Measurements from ENCODE around the gene OVOL3.

OVOL3 gene

DNA sequence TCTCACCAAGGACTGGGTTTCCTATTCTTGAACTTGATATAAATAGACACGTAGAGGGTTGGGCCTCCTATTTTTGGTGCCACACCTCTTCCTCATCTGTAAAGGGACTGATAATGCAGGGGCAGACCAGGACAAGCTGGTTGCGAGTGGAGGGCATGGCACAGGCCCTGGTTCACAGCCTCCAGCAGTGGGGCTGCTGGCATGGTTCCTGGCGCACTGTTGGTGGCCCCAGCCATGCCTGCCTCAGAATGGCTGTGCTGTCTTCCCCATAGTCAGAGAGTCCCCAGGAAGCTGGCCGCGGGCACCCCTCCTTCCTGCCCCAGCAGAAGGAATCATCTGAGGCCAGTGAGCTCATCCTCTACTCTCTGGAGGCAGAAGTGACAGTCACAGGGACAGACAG lies 10.5 kb upstream of the OVOL3 start:
- DNase-seq (ENCODE audit: low read depth) = no peak

DNA sequence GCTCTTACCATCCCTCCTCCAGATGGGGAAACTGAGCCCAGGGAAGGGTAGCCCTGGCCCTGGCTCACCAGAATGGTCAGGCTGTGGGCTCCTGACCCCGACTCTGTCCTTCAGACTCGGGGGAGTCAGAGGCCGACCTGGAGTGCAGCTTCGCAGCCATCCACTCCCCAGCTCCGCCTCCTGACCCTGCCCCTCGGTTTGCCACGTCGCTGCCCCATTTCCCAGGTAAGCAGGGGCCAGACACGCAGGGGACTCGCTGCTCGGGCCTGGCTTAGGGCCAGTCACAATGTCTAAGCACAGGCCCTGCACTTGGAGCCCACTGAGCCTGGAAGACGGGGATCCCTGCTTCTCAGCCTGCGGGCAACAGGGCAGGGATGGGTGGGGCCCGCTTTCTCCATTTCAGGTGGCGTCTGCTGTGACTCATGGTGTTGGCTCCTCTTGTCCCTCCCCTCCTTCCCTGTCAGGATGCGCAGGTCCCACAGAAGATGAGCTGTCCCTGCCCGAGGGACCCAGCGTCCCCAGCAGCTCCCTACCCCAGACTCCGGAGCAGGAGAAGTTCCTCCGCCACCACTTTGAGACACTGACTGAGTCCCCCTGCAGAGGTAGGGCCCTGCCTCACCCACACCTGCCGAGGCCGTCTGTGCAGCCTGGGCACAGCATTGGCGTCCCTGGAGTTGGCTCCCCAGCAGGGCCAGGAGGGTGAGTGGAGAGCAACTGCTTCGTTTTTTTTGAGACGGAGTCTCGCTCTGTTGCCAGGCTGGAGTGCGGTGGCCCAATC lies 9.2 kb upstream of the OVOL3 start:
- DNase-seq (ENCODE audit: low read depth) = no peak

DNA sequence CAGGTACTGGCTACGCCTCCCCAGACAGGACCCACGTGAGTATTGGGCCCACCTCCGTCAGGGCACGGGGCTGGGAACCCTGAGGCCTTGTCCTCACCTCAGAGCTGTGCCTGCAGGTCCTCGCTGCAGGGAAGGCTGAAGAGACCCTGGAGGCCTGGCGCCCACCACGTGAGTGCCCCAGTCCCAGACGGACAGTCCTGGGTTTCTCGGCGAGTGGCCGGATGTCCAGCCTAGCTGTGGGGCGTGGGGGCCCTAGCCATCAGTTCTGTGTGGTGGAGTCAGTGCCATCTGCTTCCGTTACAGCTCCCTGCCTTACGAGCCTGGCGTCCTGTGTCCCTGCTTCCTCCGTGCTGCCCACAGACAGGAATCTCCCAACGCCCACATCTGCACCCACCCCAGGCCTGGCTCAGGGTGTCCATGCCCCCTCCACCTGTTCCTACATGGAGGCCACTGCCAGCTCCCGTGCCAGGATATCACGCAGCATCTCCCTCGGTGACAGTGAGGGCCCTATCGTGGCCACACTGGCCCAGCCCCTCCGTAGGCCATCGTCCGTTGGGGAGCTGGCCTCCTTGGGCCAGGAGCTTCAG lies 7.8 kb upstream of the OVOL3 start:
- no peak for DNase-seq (ENCODE audit: low read depth)

DNA sequence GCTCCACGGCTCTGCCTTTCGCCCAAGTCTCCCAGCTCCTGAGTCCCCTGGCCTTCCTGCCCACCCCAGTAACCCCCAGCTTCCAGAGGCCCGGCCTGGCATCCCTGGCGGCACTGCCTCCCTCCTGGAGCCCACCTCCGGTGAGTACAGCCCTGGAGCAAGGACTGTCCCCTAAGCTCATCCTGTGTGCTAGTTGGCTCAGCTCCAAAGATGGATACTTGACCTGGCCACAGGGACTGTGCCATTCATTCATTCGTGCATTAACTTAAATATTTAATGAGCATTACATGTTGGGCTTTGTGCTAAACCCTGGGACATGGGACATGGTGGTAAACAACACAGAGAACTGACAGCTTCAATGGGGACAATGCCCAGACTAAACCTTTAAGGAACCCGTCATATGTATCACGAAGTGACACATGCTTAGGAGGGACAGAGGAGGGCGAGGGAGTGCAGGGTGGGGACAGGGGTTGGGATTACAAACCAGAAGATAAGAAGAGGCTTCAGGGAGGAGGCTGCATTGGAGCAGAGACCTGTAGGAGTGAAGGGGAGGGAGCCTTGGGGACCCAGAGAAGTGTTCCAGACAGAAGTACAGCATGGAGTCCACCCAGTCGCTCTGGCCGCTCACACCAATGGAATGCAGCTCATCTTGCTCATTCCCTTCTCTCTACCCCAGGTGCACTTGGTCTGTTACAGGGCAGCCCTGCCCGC lies 6.9 kb upstream of the OVOL3 start:
- DNase-seq (ENCODE audit: low read depth) = no peak

DNA sequence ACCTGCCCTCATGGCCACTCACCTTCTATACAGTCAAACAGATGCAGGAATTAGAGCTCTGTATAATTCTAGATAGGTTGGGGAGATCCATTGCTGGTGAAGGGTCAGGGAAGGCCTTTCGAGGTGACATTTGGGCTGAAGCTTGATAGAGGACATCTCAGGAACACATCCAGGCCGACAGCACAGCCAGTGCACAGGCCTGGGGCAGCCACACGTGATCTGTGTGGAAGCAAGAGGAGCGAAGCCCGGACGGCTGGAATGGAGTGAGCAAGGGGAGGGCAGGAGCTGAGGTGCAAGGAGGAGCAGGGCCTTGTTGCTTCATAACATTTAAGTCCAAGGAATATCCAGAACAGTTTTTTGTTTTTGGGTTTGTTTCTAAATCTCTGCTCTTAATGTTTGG lies 4.5 kb upstream of the OVOL3 start:
- no peak for DNase-seq (ENCODE audit: low read depth)

- no peak for DNase-seq (ENCODE audit: low read depth)
Measured at GRCh38 chr19:36106991-36107390, 4.0 kb upstream of the OVOL3 start.

DNA sequence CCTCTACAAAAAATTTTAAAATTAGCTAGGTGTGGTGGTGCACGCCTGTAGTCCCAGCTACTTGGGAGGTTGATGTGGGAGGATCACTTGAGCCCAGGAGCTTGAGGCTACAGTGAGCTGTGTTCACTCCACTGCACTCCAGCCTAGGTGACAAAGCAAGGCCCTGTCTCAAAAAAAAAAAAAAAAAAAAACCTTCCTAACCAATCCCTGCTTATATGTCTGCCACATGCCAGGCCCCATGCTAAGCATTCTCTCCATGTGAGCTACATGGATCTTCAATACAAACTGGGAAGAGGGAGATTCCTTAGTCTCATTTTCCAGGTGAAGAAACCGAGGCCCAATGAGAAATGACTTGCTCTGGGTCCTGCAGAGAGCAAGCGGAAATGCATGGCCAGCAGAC lies 2.3 kb upstream of the OVOL3 start:
- DNase-seq (ENCODE audit: low read depth) = no peak

- DNase-seq (ENCODE audit: low read depth) = no peak
Measured at GRCh38 chr19:36111200-36111539, 227 bp downstream of the OVOL3 start.

DNA sequence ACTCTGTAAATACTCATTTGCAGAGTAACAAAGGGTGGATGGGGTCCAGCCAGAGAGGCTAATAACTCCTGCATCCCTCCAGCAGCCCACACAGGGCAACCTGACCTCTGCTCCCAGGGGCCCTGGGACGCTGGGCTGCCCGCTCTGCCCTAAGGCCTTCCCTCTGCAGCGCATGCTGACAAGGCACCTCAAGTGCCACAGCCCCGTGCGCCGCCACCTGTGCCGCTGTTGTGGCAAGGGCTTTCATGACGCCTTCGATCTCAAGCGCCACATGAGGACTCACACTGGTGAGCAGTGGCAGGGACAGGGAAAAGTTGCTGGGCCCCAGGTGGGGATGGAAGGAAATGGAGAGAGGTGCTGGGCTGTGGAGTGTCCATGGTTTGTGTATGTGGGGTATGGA lies 1.7 kb downstream of the OVOL3 start:
- no peak for DNase-seq (ENCODE audit: low read depth)

DNA sequence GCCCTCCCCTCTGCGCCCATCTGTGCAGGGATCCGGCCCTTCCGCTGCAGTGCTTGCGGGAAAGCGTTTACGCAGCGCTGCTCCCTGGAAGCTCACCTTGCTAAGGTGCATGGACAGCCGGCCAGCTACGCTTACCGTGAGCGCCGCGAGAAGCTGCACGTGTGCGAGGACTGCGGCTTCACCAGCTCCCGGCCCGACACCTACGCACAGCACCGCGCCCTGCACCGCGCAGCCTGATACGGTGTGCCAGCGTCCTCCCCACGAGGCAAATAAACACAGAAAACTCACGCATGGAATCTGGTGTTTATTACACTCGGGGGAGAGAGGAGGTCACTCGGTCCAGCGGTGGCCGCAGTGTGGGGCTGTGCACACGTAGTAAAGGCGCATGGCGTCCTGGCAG lies 2.5 kb downstream of the OVOL3 start:
- no peak for DNase-seq (ENCODE audit: low read depth)

DNA sequence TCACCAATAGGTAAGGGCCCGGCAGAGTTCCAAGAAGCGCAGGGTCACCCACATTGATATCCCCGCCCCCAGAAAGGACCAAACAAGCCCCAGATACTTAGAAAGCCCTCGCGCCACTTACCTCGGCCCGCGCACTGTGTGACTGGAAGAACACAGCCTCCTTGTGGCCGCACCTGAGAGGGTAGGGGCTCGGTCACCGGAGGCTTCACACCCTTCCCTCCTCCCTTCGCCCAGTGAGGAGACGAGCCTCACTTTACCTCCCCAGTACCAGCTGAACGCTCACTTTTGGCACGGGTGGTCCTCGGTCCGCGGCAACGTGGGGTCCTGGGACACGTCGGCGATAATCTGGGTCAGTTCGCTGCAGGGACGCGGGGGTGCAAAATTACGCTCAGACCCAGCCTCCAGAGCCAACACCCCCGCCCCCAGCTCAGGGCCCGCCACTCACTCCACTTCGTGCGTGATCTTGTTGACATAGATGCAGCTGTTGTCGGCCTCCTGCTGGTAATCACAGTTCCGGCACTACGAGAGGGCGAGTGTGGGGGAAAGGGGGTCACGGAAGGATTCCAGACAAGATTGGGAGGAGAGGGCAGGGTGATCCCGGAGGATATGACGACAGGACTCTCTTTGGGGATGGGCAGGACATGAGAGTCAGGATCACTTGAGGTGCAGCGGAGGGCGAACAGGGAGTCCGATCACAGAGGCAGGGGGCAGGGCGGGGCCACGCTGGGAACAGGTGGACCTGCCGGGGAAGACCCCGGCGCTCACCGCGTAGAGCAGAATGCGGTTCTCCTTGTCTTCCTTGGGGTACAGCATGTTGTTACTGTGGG lies 3.2 kb downstream of the OVOL3 start:
- DNase-seq (ENCODE audit: low read depth) = no peak

DNA sequence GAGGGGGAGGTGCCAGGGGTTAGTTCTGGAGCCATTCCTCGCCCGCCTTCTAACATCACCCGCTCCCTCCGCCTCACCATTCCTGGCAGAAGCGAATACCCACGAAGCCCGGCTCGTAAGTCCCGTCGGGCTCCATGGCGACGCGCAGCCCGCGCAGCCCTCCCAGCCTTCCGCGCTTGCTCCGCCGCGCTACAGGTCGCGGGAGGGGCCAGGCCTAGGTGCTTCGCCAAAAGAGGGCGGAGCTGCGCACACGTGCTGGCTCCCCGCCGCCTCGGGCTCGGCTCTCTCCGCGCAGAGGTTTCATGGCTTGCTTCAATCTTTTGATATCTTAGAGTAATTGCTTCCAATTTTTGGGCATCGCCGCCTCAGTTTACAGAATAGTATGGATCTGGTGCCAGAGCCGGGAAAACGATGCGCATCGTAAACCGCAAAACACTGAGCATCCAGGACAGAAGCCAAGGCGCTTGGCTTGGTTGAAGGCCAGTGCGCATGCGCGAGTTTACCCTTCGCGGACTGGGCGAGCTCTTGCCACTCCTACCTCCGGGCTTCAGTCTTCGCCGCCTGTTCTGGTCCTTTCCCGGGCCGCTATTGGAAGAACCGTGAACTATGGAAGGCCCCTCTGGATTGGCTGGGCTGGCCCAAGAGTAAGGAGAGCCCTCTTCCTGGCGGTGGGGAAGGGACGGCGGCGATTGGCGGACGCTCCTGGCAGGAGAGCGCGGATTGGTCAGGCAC lies 3.9 kb downstream of the OVOL3 start, which contains the start of gene POLR2I:
Gene POLR2I, minus strand, starts transcription at position 155 of the 732 bp plus-strand sequence. Its CDS starts 19 bp downstream, at position 136.
- DNase-seq (ENCODE audit: low read depth) = peak; percentile 99

DNA sequence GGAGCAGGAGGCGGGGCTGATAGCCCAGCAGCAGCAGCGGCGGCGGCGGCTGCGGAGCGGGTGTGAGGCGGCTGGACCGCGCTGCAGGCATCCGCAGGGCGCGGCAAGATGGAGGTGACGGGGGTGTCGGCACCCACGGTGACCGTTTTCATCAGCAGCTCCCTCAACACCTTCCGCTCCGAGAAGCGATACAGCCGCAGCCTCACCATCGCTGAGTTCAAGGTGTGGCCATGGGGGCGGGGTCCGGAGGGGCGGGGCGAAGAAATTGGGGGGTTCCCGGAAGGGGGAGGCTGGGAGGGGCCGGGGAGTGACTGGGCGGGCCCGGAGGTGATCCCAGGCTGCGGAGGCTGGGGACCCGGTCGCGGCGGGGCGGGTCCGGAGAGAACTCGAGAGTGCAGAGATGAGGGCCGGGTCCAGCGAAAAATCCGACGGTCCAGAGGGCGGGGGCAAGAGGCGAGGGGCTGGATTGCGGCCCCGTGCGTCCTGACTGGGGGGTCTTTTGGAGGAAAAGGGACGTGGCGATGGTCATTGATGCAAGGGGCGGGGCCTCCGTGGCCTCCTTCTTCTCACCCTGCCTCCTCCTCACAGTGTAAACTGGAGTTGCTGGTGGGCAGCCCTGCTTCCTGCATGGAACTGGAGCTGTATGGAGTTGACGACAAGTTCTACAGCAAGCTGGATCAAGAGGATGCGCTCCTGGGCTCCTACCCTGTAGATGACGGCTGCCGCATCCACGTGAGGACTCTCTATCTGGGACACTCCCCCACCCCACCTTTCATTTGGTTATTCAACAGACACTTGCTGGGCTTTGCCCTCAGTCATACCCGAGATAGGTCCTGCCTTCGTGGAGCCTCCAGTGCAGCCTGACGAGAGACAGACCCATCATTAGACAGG lies 4.8 kb downstream of the OVOL3 start, which contains the start of gene TBCB:
Gene TBCB, plus strand, starts transcription at position 16 of the 891 bp plus-strand sequence. Its CDS starts 93 bp downstream, at position 109.
- peak; percentile 85 for DNase-seq (ENCODE audit: low read depth)

DNA sequence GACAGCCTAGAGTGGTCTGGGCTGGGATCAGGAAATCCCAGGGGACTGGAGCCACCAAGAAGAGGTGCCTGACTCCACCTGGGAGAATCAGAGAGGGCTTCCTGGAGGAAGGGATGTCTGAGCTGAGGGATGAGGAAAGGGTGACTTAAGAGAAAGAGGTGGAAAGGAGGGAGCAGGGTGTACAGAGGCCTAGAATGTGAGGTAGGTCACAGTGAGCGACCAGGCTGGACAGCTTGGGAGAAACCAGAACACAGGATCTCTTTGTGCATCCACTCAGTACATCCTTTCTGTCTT lies 5.3 kb downstream of the OVOL3 start:
- DNase-seq (ENCODE audit: low read depth) = no peak

DNA sequence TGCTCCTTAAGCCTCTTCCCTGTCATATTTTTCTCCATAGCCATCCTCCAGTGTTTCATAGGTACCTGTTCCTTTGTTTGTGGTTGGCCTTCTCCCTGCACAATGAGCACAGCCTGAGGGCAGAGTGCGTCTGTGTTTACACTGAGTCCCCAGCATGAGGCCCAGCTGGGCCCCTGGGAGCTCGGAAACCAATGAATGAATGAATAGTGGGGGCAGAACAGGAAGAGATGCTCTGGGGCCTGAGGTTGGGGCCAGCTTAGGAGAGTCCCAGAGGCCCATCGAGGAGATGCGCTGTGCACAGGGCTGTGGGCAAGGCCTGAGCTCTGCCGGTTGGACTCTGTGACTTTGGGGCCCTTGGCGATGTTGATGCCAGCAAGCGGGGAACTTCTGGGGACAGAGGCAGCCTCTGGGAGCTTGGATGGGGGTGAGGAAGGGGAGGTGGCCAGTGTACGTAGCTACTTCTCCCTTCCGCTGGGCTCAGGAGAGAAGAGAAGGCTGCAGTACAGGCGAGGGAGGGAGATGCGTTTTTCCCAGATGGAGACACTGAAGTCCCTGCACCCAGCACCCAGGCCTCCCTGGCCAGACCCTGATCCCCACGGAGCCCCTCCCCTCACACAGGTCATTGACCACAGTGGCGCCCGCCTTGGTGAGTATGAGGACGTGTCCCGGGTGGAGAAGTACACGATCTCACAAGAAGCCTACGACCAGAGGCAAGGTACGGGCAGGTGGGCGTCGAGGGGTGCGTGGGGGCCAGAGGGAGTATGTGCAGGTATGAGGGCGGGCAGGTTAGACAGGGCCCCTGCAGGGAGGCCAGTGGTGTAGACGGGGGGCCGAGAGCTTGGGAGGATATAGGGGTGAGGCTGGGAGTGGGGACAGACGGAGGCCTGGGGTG lies 9.4 kb downstream of the OVOL3 start:
- no peak for DNase-seq (ENCODE audit: low read depth)

DNA sequence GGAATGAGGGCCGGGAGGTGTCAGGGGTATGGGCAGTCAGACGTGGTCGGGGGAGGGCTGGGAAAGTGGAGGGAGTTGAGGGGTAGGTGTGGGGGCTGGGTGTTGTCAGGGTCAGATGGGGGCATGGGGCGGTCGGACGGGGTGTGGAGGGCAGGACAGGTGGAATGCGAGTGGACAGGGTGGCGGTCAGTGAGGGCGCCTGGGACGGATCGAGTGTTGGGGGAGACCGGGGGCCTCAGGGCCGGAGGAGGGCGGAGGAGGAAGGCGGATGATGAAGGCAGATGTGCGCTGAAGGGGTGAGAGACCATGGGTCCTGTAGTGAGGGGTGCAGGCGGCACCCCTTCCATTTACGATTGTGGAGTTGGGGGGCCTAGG lies 10.0 kb downstream of the OVOL3 start:
- DNase-seq (ENCODE audit: low read depth) = no peak

DNA sequence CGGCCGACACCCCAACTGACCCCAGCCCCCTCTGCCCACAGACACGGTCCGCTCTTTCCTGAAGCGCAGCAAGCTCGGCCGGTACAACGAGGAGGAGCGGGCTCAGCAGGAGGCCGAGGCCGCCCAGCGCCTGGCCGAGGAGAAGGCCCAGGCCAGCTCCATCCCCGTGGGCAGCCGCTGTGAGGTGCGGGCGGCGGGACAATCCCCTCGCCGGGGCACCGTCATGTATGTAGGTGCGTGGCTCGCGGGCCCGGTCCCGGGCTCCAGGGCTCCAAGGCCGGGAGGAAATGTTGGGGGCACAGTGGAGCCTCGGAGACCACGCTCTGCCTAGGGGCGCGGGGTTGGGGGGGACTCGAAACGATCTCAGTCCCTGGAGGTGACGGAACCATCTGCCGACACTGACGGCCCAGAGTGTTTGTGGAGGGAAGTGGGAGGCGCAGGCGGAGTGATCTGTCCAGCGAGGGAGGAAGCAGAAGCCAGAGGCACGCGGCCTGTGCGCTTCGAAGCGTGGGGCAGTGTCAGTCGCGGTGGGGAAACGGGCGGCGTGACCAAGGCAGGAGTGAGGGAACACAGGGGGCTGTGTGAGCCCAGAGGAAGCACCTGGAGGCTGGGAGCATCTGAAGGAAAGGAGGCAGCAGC lies 10.7 kb downstream of the OVOL3 start:
- no peak for DNase-seq (ENCODE audit: low read depth)

GRCh38 chr19:36125557-36125956 lies 14.6 kb downstream of the OVOL3 start:
- DNase-seq (ENCODE audit: low read depth) = no peak

DNA sequence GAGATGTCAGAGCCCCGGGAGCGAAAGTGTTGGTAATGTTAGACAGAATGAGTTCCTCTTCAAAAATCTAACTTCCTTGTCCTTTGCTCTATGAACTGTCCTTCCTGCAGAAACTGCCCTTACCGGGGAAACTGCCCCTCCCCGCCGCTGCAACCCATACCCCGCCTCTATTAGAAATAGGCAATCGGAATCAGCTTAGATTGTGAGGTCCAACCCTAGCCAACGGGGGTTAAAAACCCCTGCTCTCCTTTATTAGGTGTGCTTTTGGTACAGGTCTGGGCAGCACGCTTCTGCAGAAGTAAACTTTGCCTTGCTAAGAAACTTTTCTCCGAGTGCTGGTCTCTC lies 17.4 kb downstream of the OVOL3 start:
- DNase-seq (ENCODE audit: low read depth) = no peak
